ENCODE measurements around the gene FBXW7.

GRCh38 chr4:152448854-152449253 is 87.0 kb downstream of the FBXW7 start:
- TF ChIP-seq PATZ1 (CRISPR knock-in tag; IDR thresholded peaks at IDR 0.05; ENCODE audit: borderline replicate concordance), result no peak
- no peak for TF ChIP-seq ARNTL (CRISPR knock-in tag; IDR thresholded peaks at IDR 0.05; ENCODE audit: borderline replicate concordance, low read depth)
- no peak for TF ChIP-seq ESRRG (CRISPR knock-in tag; IDR thresholded peaks at IDR 0.05)
- TF ChIP-seq CSDC2 (CRISPR knock-in tag; IDR thresholded peaks at IDR 0.05), result no peak
- TF ChIP-seq CREB5 (CRISPR knock-in tag; IDR thresholded peaks at IDR 0.05; ENCODE audit: low read depth), result no peak
